DOHH2 (cell line): Measurements from ENCODE around the gene CETP.

Experiments
- EZH2phosphoT487 ChIP-seq: fragments of 200-600 bp; sonication (generic); IDR thresholded peaks from 2 replicates; pipeline ENCODE4 v1.6.1; 2017; ENCODE audit warnings: borderline replicate concordance, mild to moderate bottlenecking, antibody characterized with exemption, low read length, moderate library complexity, mixed read lengths
- TF ChIP-seq, protein P1 (sequence below): fragments of 200-600 bp; sonication (generic); IDR thresholded peaks from one replicate; pipeline ENCODE4 v1.5.1; 2014; ENCODE audit warnings: antibody characterized with exemption, mild to moderate bottlenecking, low read depth, low read length; ENCODE audit not compliant: poor library complexity, severe bottlenecking

DNA sequence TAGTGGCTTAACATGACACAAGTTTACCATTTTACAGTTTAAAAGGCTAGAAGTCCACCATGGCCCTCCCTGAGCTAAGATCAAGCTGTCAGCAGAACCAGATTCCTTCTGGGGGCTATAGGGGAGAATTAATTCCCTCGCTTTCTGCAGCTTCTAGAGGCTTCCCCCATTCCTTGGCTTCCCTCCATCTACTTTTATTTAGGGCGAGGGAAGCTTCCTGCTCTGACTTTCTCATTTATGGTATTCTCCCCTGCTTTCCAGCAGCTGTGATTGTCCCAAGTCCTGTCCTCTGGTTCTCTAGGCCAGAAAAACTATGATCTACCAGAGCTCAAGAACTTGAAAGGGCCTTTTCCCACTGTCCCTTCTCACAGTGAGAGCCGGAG lies 4.3 kb downstream of the CETP start:
- TF ChIP-seq, protein P1, sequence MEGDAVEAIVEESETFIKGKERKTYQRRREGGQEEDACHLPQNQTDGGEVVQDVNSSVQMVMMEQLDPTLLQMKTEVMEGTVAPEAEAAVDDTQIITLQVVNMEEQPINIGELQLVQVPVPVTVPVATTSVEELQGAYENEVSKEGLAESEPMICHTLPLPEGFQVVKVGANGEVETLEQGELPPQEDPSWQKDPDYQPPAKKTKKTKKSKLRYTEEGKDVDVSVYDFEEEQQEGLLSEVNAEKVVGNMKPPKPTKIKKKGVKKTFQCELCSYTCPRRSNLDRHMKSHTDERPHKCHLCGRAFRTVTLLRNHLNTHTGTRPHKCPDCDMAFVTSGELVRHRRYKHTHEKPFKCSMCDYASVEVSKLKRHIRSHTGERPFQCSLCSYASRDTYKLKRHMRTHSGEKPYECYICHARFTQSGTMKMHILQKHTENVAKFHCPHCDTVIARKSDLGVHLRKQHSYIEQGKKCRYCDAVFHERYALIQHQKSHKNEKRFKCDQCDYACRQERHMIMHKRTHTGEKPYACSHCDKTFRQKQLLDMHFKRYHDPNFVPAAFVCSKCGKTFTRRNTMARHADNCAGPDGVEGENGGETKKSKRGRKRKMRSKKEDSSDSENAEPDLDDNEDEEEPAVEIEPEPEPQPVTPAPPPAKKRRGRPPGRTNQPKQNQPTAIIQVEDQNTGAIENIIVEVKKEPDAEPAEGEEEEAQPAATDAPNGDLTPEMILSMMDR = no peak
- no peak for TF ChIP-seq EZH2phosphoT487
